Esophagus squamous epithelium (tissue), 5 donors: ENCODE results near the gene MAP3K20. TPM values are rescaled to one million over a fixed set of nuclear protein-coding genes. Genes with fewer than 3 reads are reported as not detected.

Source experiments
- DNase-seq: peaks from one replicate; lab custom pipeline; 2025; lab: John Stamatoyannopoulos, UW
- H3K27ac ChIP-seq, 4 donors: fragments of 200-600 bp; sonication (generic); one replicate each; pipeline ENCODE4 v1.5.1; 2016 to 2019; ENCODE audit warnings: mild to moderate bottlenecking in 1 of 4
- H3K27me3 ChIP-seq, 4 donors: fragments of 200-600 bp; sonication (generic); 1 replicate in 3 of 4; 2 replicates in 1 of 4; pipeline versions ENCODE4 v1.5.1 to v1.6.0; 2017 to 2021; ENCODE audit warnings: antibody characterized with exemption in 1 of 4
- H3K36me3 ChIP-seq, 3 donors: fragments of 200-600 bp; sonication (generic); one replicate each; pipeline ENCODE4 v1.5.1; 2016 to 2019
- H3K4me1 ChIP-seq, 3 donors: fragments of 200-600 bp; sonication (generic); one replicate each; pipeline ENCODE4 v1.5.1; 2017 to 2019
- H3K4me3 ChIP-seq, 4 donors: fragments of 200-600 bp; sonication (generic); 1 replicate in 3 of 4; 2 replicates in 1 of 4; pipeline ENCODE4 v1.5.1; 2016 to 2019; ENCODE audit warnings: mild to moderate bottlenecking in 2 of 4, moderate library complexity in 1 of 4
- H3K9me3 ChIP-seq, 3 donors: fragments of 200-600 bp; sonication (generic); one replicate each; pipeline ENCODE4 v1.5.1; 2016 to 2019
- CTCF ChIP-seq, 6 experiments: fragments of 450-650 bp in 4 of 6; fragments of 200-600 bp in 2 of 6; sonication (generic) in 2 of 6; IDR thresholded peaks; one replicate each; pipeline ENCODE4 v1.5.1; 2016 to 2019; ENCODE audit warnings: antibody characterized with exemption in 6 of 6, mild to moderate bottlenecking in 4 of 6, moderate library complexity in 4 of 6
- POLR2A ChIP-seq, 4 donors: fragments of 450-650 bp; IDR thresholded peaks; one replicate each; pipeline ENCODE4 v1.6.1; 2017; ENCODE audit warnings: antibody characterized with exemption in 4 of 4, mild to moderate bottlenecking in 4 of 4, moderate library complexity in 3 of 4
- WGBS, 2 donors: methylation state at CpG; one replicate each; pipeline ENCODE4 v1.1.5; 2018; 5-methylcytosine and 5-hydroxymethylcytosine counted together
- intact Hi-C: fragments of 100-400 bp; cut with DNase I; formaldehyde crosslinking; loops from one replicate; pipeline ENCODE4 v1.15.0; 2022
- total RNA-seq, 4 donors: library from RNA; depleted of rRNA; stranded (reverse); fragments of >200 nt; gene quantifications; one replicate each; pipeline ENCODE4 v1.1.0, GENCODE V29; 2016
- donor health status: DM: yes; HTN: yes; CAD: no.

MAP3K20 gene
- total RNA-seq, 4 donors from 2014 or later, result 7.2 to 55.3 (median 26.3) TPM

GRCh38 chr2:173153301-173153885 is 77.7 kb downstream of the MAP3K20 start:
- intact Hi-C loops, result no loop called here
- Histone ChIP-seq H3K27ac (no peak overlapping the region), H3K27me3 (no peaks in the 10 kb centered on the region), H3K4me3 (no peak overlapping the region), H3K36me3 (no peaks in the 10 kb centered on the region), H3K9me3 (no peaks in the 10 kb centered on the region), H3K4me1 (peaks cover 0 to 26% (median 15%) of the 10 kb centered on the region in 3 donors)
- 38 to 70% methylated on average over 1 of the region's 1 CpG for WGBS, 2 donors
- TF ChIP-seq CTCF (IDR thresholded peaks at IDR 0.05) (no peak), POLR2A (IDR thresholded peaks at IDR 0.05) (no peak)
- no peak for DNase-seq

GRCh38 chr2:173157676-173158293 is 82.1 kb downstream of the MAP3K20 start:
- TF ChIP-seq CTCF (IDR thresholded peaks at IDR 0.05) (no peak), POLR2A (IDR thresholded peaks at IDR 0.05) (no peak)
- H3K27me3 ChIP-seq, result no peaks in the 10 kb centered on the region
- intact Hi-C loops, result no loop called here
- WGBS, 2 donors, result 68 to 81% methylated on average over 3 of the region's 3 CpGs
- no peak overlapping the region for H3K27ac ChIP-seq
- H3K36me3 ChIP-seq, result no peaks in the 10 kb centered on the region
- H3K4me3 ChIP-seq, result no peak overlapping the region
- H3K4me1 ChIP-seq, result peaks cover 8 to 32% (median 17%) of the 10 kb centered on the region in 3 donors
- H3K9me3 ChIP-seq, result no peaks in the 10 kb centered on the region
- DNase-seq, result no peak

GRCh38 chr2:173159791-173160463 is 84.3 kb downstream of the MAP3K20 start:
- DNase-seq, result peak; percentile 14
- no peaks in the 10 kb centered on the region for H3K27me3 ChIP-seq
- 0 to 13% methylated on average over 1 of the region's 1 CpG for WGBS, 2 donors

GRCh38 chr2:173160618-173161017 is 85.0 kb downstream of the MAP3K20 start:
- no peaks in the 10 kb centered on the region for H3K36me3 ChIP-seq
- H3K9me3 ChIP-seq, result peaks cover 0 to 2% (median 0%) of the 10 kb centered on the region in 3 donors
- H3K4me3 ChIP-seq, result no peak overlapping the region
- H3K27me3 ChIP-seq, result no peaks in the 10 kb centered on the region
- TF ChIP-seq CTCF (IDR thresholded peaks at IDR 0.05) (no peak), POLR2A (IDR thresholded peaks at IDR 0.05) (no peak)
- H3K4me1 ChIP-seq, result peaks cover 8 to 49% (median 17%) of the 10 kb centered on the region in 3 donors
- WGBS, 2 donors, result 52 to 67% methylated on average over 4 of the region's 4 CpGs
- peak overlapping the region in 3 of 4 donors; percentile 53 to 78 (median 61) for H3K27ac ChIP-seq
- no peak for DNase-seq
- intact Hi-C loops, result no loop called here

More at GRCh38 chr2:173159791-173160463, 84.3 kb downstream of the MAP3K20 start:
- Histone ChIP-seq H3K4me3 (no peak overlapping the region), H3K9me3 (peaks cover 0 to 2% (median 0%) of the 10 kb centered on the region in 3 donors), H3K36me3 (no peaks in the 10 kb centered on the region), H3K4me1 (peaks cover 8 to 42% (median 17%) of the 10 kb centered on the region in 3 donors), H3K27ac (peak overlapping the region; percentile 8 to 78 (median 57))
- intact Hi-C loops, result no loop called here
- TF ChIP-seq CTCF (IDR thresholded peaks at IDR 0.05) (no peak), POLR2A (IDR thresholded peaks at IDR 0.05) (no peak)

- Histone ChIP-seq H3K4me1 (peaks cover 8 to 53% (median 20%) of the 10 kb centered on the region in 3 donors), H3K27me3 (no peaks in the 10 kb centered on the region), H3K9me3 (peaks cover 0 to 2% (median 0%) of the 10 kb centered on the region in 3 donors), H3K4me3 (no peak overlapping the region), H3K27ac (peak overlapping the region in 2 of 4 donors; percentile 53 to 78), H3K36me3 (no peaks in the 10 kb centered on the region)
- 44 to 68% methylated on average over 4 of the region's 4 CpGs for WGBS, 2 donors
- DNase-seq, result no peak
- intact Hi-C loops, result no loop called here
- TF ChIP-seq CTCF (IDR thresholded peaks at IDR 0.05), result no peak
- no peak for TF ChIP-seq POLR2A (IDR thresholded peaks at IDR 0.05)
These were observed 85.4 kb downstream of the MAP3K20 start for GRCh38 chr2:173161040-173161439.
